ENCODE results near the gene DDRGK1.

Gene DDRGK1

DNA sequence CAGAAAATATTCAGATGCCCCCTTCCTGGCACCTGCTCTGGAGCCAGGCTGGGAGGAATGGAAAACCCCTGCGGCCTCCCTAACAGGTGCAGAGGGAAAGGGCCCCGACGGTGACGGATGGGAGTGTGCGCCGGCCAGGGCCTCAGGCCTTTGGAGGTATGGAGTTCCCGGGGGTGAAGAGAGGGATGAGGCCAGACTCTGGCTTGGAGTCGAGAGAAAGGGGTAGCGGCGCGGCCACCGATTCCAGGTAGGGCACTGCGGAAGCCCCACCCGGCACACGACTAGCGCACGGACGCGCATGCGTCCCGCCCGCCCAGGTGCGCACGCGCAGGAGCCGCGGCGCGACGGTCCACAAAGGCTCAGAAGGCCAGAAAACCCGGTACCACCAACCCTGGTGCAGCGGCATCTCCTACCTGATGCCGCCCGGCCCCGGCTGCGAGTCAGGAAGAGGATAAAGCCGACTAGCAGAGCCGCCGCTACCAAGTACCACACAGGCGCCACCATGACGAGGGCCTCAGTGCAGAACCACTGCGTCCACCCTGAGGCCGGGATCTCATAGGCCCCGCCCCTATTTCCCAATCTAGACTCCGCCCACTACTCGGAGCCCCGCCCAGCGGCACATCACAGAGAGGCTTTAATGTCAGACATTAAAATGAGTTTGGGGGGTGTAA, at the start of gene DDRGK1:
DDRGK1 (minus strand) TSS at position 559 of the 671 bp plus-strand sequence; CDS start at position 504, 55 bp downstream.
- DNase-seq = peak; percentile 78 to 87

DNA sequence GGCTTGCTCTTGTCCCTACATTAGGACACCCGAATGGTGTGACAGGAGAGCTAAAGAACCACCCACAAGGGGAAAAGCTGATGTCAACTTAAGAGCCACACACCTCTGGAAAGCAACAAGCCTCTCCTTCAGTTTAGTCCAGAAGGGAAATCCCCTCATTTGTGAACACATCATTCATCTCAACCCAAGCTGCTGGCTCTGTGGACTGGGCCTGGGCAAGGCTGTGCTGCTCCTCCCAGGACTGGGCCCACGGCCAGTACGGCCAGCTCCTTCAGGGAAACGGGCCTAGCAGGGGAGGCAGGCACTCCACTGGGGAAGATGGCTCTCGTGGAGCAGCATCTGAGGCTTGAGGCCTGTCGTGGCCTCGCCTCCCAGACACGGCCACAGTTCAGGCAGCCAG, 47.3 kb upstream of the DDRGK1 start:
- no peak for DNase-seq

DNA sequence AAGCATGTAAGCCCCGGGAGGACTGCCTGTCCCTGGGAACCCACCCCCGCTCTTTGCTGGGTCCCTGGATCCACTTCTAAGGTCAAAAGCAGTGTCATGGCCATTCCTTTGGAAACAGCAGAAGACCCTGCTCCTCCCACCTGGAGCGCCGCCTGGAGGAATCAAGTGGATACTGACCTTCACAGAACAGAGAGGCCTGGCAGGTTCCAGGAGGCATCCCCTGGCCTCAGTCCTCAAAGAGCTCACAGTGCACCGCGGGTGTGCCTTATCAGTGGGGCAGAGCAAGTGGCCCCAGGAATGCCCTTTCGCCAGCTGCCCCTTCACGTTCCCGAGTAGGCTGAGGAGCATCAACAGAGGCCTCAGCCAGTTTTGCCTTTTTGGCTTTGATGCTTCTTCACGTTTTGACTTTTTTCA, 45.6 kb upstream of the DDRGK1 start:
- peak in 1 of 2 experiments; percentile 44 for DNase-seq

GRCh38 chr20:3248993-3249347, 44.5 kb upstream of the DDRGK1 start:
- DNase-seq = no peak

DNA sequence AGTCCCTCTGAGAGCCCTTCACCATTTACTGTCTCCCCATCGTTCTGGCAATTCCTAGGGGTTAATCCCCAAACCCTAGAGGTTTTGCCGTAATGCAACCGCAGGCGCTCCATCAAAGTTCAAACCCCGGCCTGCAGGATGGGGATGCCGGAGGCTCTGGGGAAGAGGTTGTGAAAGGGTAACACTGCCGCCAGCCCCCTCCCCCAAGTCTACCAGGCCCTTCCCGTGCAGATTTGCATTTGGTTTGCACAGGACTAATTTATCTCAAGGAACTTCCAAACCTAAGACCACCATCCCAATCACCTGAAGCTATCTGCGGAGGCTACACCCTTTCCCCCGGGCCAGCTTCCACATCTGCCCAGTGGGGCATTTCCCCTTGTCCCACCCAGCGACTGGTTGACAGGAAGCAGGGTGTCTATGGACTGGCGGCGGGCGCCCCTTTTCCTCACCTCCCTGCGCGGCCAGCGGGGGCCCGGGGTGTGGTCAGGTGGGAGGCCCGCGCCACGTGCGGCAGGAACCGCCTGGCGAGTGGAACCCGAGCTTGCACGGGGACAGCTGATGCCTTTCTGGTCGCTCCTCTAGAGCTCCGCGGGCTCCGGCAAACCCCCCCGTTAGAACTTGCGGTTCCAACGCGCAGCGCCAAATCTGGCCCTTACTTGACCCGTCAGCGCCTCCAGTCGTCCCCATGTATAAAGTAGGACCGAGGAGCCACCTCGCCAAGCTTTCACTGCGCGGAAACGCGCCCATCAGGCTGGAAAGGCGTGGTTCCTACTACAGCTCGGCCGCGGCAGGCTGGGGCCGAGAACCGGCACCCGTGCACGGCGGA, 43.9 kb upstream of the DDRGK1 start:
- DNase-seq = peak; percentile 16 to 74

- no peak for DNase-seq
These were observed 43.2 kb upstream of the DDRGK1 start for GRCh38 chr20:3247638-3248037.

DNA sequence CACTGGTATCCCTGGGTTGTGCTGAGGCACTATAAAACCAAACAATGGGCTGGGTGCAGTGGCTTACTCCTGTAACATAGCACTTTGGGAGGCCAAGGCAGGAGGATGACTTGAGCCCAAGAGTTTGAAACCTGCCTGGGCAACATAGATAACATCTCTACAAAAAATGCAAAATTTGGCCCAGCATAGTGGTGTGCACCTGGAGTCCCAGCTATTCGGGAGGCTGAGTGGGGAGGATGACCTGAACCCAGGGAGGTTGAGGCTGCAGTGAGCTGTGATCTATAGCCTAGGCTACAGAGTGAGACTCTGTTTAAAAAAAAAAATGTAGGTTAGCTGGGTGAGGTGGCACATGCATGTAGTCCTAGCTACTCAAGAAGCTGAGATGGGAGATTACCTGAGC, 42.2 kb upstream of the DDRGK1 start:
- DNase-seq = no peak

GRCh38 chr20:3245711-3246110, 41.2 kb upstream of the DDRGK1 start:
- DNase-seq = no peak

DNA sequence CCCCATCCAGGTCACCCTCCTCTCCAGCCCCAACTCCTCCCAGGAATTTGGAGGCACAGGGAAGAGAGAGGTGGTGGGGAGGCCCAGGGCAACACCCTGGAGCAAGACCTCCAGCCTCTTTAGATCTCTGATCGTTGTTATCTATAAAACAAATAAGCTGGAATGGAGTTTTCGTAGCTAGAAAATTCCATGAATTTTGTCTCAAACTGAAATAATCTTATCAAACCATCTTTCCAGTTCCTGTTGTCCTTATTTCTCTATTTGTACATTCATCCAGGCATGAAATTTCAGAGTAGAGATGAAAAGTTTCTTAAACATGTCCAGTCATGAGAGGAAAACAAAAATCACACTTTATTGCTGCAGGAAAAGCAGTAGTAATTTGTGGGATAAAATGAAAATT, 40.7 kb upstream of the DDRGK1 start:
- DNase-seq = no peak

GRCh38 chr20:3244613-3245012, 40.1 kb upstream of the DDRGK1 start:
- no peak for DNase-seq

DNA sequence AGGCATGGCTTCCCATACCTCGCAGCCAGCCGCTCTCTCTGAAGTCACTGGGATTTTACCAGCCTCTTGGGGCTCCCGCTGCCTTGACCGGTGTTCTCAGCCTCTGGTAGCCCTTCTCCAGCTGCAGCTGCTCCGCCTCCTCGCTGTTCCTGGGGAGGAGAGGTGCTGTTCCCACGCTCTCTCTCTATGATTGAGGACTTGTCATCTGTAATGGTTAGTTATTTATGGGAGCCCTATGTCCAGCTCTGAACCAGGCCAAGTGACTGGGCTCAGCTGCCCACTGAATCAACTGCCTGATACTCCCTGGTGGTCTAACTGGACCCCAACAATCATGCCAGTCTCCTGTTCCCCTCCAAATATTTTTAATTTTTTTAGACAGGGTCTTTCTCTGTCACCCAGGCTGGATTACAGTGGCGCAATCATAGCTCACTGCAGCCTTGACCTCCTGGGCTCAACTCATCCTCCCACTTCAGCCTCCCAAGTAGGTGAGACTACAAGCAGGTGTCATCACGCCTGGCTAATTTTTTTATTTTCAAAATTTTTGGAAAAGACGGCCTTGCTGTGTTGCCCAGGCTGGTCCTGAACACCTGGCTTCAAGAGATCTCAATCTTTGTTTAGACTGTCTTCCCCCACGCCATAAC, 39.4 kb upstream of the DDRGK1 start:
- no peak for DNase-seq

DNA sequence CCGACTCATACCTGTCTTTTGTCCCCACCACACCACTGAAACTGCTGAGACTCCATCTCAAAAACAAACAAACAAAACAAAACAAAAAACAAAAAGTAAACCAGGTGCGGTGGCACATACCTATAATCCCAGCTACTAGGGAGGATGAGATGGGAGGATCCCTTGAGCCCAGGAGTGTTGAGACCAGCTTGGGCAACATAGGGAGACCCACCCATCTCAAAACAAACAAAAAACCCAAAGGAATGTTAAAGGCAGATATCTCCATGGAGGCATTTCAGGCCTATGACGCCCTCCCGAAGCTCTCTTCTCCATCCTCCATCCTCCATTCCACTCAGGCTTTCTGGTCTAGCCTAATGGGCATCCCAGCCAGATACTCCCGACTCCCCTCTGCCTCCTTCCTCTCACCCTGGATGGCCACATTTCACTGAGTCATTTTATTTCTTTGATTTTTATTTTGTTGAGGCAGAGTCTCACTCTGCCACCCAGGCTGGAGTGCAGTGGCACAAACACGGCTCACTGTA, 37.8 kb upstream of the DDRGK1 start:
- no peak for DNase-seq

DNA sequence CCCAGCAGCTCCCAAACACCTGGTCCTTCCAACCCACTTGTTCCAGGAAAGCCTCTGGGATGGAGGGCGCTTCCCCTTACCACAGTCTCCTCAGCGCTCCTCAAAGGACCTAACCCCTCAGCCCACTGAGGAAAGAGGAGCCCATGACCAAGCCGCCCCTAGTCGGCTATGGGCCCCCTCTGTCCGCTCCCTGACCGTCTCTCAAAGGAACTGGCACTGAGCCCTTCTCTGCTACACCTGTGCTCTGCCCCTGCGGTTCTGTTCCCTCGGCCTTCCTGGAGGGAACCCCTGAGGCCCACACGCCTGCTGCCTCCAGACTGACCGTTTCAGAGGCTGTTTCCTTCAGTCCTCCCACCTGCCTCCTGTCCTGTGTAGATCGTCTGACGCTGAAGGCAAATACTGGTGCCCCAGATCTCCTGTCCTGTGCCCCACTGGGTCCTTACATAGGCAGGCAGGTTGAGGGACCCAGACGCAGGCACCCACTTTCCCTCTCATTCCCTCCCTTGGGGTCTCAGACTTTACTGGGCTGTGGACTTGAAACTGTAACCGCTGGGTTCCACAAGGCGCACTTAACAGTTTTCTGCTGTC, 36.4 kb upstream of the DDRGK1 start:
- DNase-seq = no peak

GRCh38 chr20:3239867-3240775, 35.6 kb upstream of the DDRGK1 start:
- peak in 1 of 2 experiments; percentile 42 for DNase-seq

- peak in 1 of 2 experiments; percentile 42 for DNase-seq
These were observed 34.8 kb upstream of the DDRGK1 start, which contains the start of gene SLC4A11 for GRCh38 chr20:3239026-3239866. TSS of gene SLC4A11 (minus strand) at chr20:3239190. CDS start at chr20:3239137, 53 bp downstream.

DNA sequence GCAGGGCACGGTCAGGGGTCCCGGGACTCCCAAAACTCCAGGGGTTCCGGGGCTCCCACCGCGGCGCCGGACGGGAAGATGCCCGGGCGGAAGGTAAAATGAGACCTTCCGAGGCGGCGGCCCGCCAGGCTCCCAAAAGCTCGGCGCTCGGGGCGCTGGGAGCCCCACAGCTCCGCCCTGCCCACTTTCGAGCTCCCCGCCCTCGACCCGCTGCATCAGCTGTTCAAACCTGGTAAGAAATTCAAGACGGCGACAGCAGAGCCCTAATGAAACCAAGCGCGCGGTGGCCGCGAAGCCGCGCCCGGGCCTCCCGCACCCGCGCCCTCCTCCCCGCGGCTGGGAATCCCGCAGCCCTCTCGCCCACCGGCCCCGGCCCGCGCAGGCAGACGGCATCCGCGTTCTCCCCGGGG, 34.1 kb upstream of the DDRGK1 start:
- DNase-seq = peak; percentile 11 to 30

GRCh38 chr20:3237958-3238615, 33.6 kb upstream of the DDRGK1 start:
- DNase-seq = no peak

DNA sequence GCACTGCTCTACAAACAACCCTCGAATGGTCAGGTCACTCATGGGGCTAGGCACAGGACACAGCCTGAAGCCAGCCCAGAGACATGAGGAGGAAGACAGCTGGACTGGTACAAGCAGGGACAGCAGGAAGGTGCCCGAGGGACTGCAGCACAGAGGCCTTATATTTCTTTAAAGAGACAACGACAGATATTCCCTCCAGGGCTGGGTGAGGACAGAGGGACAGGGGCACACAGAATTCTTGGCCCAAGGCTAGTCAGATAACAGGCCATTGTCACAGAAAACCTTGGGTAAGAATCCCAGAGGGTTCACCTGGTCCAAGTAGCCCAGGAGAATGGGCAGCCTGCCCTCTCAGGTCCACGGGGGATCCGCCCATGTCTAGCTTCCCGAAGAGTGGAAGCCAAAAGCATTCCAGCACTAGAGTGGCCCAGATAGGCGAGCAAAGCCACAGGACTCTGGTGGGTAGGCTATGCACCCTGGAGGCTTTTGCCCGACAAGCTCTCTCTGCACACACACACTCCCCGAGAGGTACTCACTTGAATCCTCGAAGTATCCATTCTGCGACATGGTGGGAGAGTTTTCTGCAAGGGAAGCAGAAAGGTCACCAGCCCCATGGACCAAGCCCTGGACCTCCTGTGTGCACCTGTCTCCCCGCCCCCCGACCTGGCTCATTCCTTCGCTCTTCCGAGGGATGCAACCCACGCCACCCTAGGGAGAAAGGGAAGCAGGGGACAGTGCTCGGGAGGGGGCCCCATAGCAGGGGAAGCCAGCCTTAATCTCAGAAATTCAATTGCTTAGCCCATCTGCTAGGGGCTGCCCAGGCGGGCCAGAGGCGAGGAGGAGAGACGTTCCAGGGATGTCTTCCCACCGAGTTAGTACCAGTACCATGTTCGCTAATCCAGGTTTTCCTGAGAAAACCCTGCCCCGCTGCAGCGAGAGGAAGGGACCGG, 32.8 kb upstream of the DDRGK1 start:
- peak in 1 of 2 experiments; percentile 59 for DNase-seq

- DNase-seq = no peak
These were observed 31.3 kb upstream of the DDRGK1 start for GRCh38 chr20:3235666-3236324.
